ENCODE results near the gene MTHFSD. TPM values are rescaled to one million over a fixed set of nuclear protein-coding genes. Genes with fewer than 3 reads are reported as not detected.

The MTHFSD gene
- total RNA-seq, 2 experiments from 2014 or later, result 21.9 to 24.1 TPM

- Mint-ChIP-seq H3K4me1 (ENCODE audit: low read depth) (peaks cover 13% of the 10 kb centered on the region), H3K9me3 (no peaks in the 10 kb centered on the region), H3K27ac (no peak overlapping the region), H3K4me3 (no peak overlapping the region), H3K27me3 (ENCODE audit: low read depth) (no peaks in the 10 kb centered on the region), H3K36me3 (ENCODE audit: low read depth) (peaks cover 22% of the 10 kb centered on the region)
- intact Hi-C loops (cut with micrococcal nuclease), result loop anchor here (10.0 kb wide), 1 partner anchor 945 kb away; the partner anchor contains the start of gene ZCCHC14
- DNase-seq, result no peak
- CTCF ChIA-PET, result no interaction called here
Observed at GRCh38 chr16:86549893-86550190, 5.2 kb downstream of the MTHFSD start.

- H3K36me3 Mint-ChIP-seq (ENCODE audit: low read depth), result peaks cover 25% of the 10 kb centered on the region
- intact Hi-C loops (cut with micrococcal nuclease), result no loop called here
- CTCF ChIA-PET, result no interaction called here
- H3K4me1 Mint-ChIP-seq (ENCODE audit: low read depth), result peaks cover 13% of the 10 kb centered on the region
- no peak overlapping the region for H3K4me3 Mint-ChIP-seq
- no peaks in the 10 kb centered on the region for H3K27me3 Mint-ChIP-seq (ENCODE audit: low read depth)
- DNase-seq, result peak; percentile 19
- no peak overlapping the region for H3K27ac Mint-ChIP-seq
- H3K9me3 Mint-ChIP-seq, result no peaks in the 10 kb centered on the region
Observed at GRCh38 chr16:86549076-86549892, 5.8 kb downstream of the MTHFSD start.

GRCh38 chr16:86547286-86547685, 7.7 kb downstream of the MTHFSD start:
- no peak for DNase-seq
- no peak overlapping the region for H3K27ac Mint-ChIP-seq
- no peaks in the 10 kb centered on the region for H3K9me3 Mint-ChIP-seq
- H3K36me3 Mint-ChIP-seq (ENCODE audit: low read depth), result peaks cover 18% of the 10 kb centered on the region
- CTCF ChIA-PET, result no interaction called here
- intact Hi-C loops (cut with micrococcal nuclease), result no loop called here
- no peak overlapping the region for H3K4me3 Mint-ChIP-seq
- H3K4me1 Mint-ChIP-seq (ENCODE audit: low read depth), result peaks cover 2% of the 10 kb centered on the region
- no peaks in the 10 kb centered on the region for H3K27me3 Mint-ChIP-seq (ENCODE audit: low read depth)

GRCh38 chr16:86546638-86547013, 8.4 kb downstream of the MTHFSD start:
- no peak overlapping the region for H3K27ac Mint-ChIP-seq
- H3K9me3 Mint-ChIP-seq, result no peaks in the 10 kb centered on the region
- H3K27me3 Mint-ChIP-seq (ENCODE audit: low read depth), result no peaks in the 10 kb centered on the region
- DNase-seq, result no peak
- intact Hi-C loops (cut with micrococcal nuclease), result no loop called here
- CTCF ChIA-PET, result no interaction called here
- no peak overlapping the region for H3K4me3 Mint-ChIP-seq
- peaks cover 22% of the 10 kb centered on the region for H3K36me3 Mint-ChIP-seq (ENCODE audit: low read depth)
- H3K4me1 Mint-ChIP-seq (ENCODE audit: low read depth), result peaks cover 2% of the 10 kb centered on the region

GRCh38 chr16:86545954-86546637, 8.9 kb downstream of the MTHFSD start:
- Mint-ChIP-seq H3K9me3 (no peaks in the 10 kb centered on the region), H3K4me3 (no peak overlapping the region), H3K27me3 (ENCODE audit: low read depth) (no peaks in the 10 kb centered on the region), H3K4me1 (ENCODE audit: low read depth) (peaks cover 2% of the 10 kb centered on the region), H3K36me3 (ENCODE audit: low read depth) (peaks cover 22% of the 10 kb centered on the region), H3K27ac (no peak overlapping the region)
- intact Hi-C loops (cut with micrococcal nuclease), result no loop called here
- CTCF ChIA-PET, result no interaction called here
- DNase-seq, result no peak

- Mint-ChIP-seq H3K27me3 (ENCODE audit: low read depth) (no peaks in the 10 kb centered on the region), H3K36me3 (ENCODE audit: low read depth) (peaks cover 22% of the 10 kb centered on the region), H3K4me3 (no peak overlapping the region), H3K27ac (no peak overlapping the region), H3K4me1 (ENCODE audit: low read depth) (peaks cover 2% of the 10 kb centered on the region), H3K9me3 (no peaks in the 10 kb centered on the region)
- CTCF ChIA-PET, result no interaction called here
- no peak for DNase-seq
- intact Hi-C loops (cut with micrococcal nuclease), result no loop called here
Observed at GRCh38 chr16:86545481-86545880, 9.6 kb downstream of the MTHFSD start.

- Mint-ChIP-seq H3K36me3 (ENCODE audit: low read depth) (peaks cover 22% of the 10 kb centered on the region), H3K4me3 (no peak overlapping the region), H3K27ac (no peak overlapping the region), H3K4me1 (ENCODE audit: low read depth) (no peaks in the 10 kb centered on the region), H3K27me3 (ENCODE audit: low read depth) (no peaks in the 10 kb centered on the region), H3K9me3 (no peaks in the 10 kb centered on the region)
- CTCF ChIA-PET, result interaction anchor here (0.6 kb wide), 1 partner anchor 724 kb away, joined by 3 read pairs; no protein-coding TSS in a partner anchor
- intact Hi-C loops (cut with micrococcal nuclease), result no loop called here
- no peak for DNase-seq
Observed at GRCh38 chr16:86542756-86543750, 12.0 kb downstream of the MTHFSD start.

- Mint-ChIP-seq H3K4me1 (ENCODE audit: low read depth) (no peaks in the 10 kb centered on the region), H3K4me3 (no peak overlapping the region), H3K27ac (no peak overlapping the region), H3K27me3 (ENCODE audit: low read depth) (no peaks in the 10 kb centered on the region), H3K9me3 (no peaks in the 10 kb centered on the region), H3K36me3 (ENCODE audit: low read depth) (peaks cover 19% of the 10 kb centered on the region)
- DNase-seq, result no peak
- CTCF ChIA-PET, result no interaction called here
- intact Hi-C loops (cut with micrococcal nuclease), result no loop called here
Observed at GRCh38 chr16:86541560-86541959, 13.5 kb downstream of the MTHFSD start.

- Mint-ChIP-seq H3K4me3 (no peak overlapping the region), H3K27ac (no peak overlapping the region), H3K36me3 (ENCODE audit: low read depth) (peaks cover 21% of the 10 kb centered on the region), H3K9me3 (no peaks in the 10 kb centered on the region), H3K27me3 (ENCODE audit: low read depth) (no peaks in the 10 kb centered on the region), H3K4me1 (ENCODE audit: low read depth) (no peaks in the 10 kb centered on the region)
- intact Hi-C loops (cut with micrococcal nuclease), result no loop called here
- no peak for DNase-seq
- CTCF ChIA-PET, result no interaction called here
Observed at GRCh38 chr16:86540894-86541293, 14.1 kb downstream of the MTHFSD start.

GRCh38 chr16:86538196-86538780, 16.7 kb downstream of the MTHFSD start:
- CTCF ChIA-PET, result no interaction called here
- no peak overlapping the region for H3K4me3 Mint-ChIP-seq
- no peak for DNase-seq
- H3K27ac Mint-ChIP-seq, result no peak overlapping the region
- peaks cover 11% of the 10 kb centered on the region for H3K36me3 Mint-ChIP-seq (ENCODE audit: low read depth)
- H3K4me1 Mint-ChIP-seq (ENCODE audit: low read depth), result no peaks in the 10 kb centered on the region
- no peaks in the 10 kb centered on the region for H3K27me3 Mint-ChIP-seq (ENCODE audit: low read depth)
- H3K9me3 Mint-ChIP-seq, result no peaks in the 10 kb centered on the region
- intact Hi-C loops (cut with micrococcal nuclease), result no loop called here

GRCh38 chr16:86537486-86537885, 17.5 kb downstream of the MTHFSD start:
- Mint-ChIP-seq H3K4me3 (no peak overlapping the region), H3K27ac (no peak overlapping the region), H3K36me3 (ENCODE audit: low read depth) (peaks cover 10% of the 10 kb centered on the region), H3K27me3 (ENCODE audit: low read depth) (no peaks in the 10 kb centered on the region), H3K4me1 (ENCODE audit: low read depth) (no peaks in the 10 kb centered on the region), H3K9me3 (no peaks in the 10 kb centered on the region)
- DNase-seq, result no peak
- CTCF ChIA-PET, result no interaction called here
- intact Hi-C loops (cut with micrococcal nuclease), result no loop called here

- CTCF ChIA-PET, result no interaction called here
- no peak overlapping the region for H3K27ac Mint-ChIP-seq
- no peak overlapping the region for H3K4me3 Mint-ChIP-seq
- intact Hi-C loops (cut with micrococcal nuclease), result no loop called here
- H3K4me1 Mint-ChIP-seq (ENCODE audit: low read depth), result no peaks in the 10 kb centered on the region
- H3K27me3 Mint-ChIP-seq (ENCODE audit: low read depth), result no peaks in the 10 kb centered on the region
- no peaks in the 10 kb centered on the region for H3K9me3 Mint-ChIP-seq
- H3K36me3 Mint-ChIP-seq (ENCODE audit: low read depth), result peaks cover 6% of the 10 kb centered on the region
- DNase-seq, result no peak
Observed at GRCh38 chr16:86536621-86537020, 18.4 kb downstream of the MTHFSD start.

Data from activated naive CD4-positive, alpha-beta T cell treated with anti-CD3 and anti-CD28 coated beads for 36 hours (primary cell).